A673 (cell line): ENCODE measurements around the gene EPB41L4B.

Source experiments
- EZH2 ChIP-seq: fragments of 200-600 bp; sonication (generic); IDR thresholded peaks from 2 replicates; pipeline ENCODE4 v1.6.1; 2017; ENCODE audit warnings: borderline replicate concordance, low read depth, mild to moderate bottlenecking, mixed read lengths, antibody characterized with exemption, low read length; ENCODE audit not compliant: poor library complexity, severe bottlenecking
- TF ChIP-seq, protein P1 (sequence below): fragments of 300-800, 200-600 bp; sonication (generic); conservative IDR thresholded peaks from 2 replicates; pipeline ENCODE4 v1.5.1; 2017; ENCODE audit warnings: low read depth, mild to moderate bottlenecking, antibody characterized with exemption, low read length, moderate library complexity, mixed read lengths

DNA sequence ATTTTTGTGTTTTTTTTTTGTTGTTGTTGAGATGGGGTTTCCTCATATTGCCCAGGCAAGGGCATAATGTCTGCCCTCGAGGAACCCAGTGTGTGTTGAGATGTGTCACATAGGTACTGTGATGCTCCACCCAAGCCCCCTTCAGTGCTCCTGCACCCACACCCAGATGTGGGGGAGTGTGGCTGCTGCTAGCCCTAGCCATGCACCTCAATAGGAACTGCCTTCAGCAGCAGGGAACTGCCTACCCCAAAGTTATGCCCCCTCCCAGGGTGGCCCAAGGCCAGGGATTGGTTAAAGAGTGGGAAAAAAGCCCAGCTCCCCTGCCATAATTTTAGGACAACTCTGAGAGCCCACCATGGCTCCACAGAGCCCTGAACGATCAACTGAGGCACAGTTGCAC, 33.3 kb upstream of the EPB41L4B start:
- TF ChIP-seq, protein P1, sequence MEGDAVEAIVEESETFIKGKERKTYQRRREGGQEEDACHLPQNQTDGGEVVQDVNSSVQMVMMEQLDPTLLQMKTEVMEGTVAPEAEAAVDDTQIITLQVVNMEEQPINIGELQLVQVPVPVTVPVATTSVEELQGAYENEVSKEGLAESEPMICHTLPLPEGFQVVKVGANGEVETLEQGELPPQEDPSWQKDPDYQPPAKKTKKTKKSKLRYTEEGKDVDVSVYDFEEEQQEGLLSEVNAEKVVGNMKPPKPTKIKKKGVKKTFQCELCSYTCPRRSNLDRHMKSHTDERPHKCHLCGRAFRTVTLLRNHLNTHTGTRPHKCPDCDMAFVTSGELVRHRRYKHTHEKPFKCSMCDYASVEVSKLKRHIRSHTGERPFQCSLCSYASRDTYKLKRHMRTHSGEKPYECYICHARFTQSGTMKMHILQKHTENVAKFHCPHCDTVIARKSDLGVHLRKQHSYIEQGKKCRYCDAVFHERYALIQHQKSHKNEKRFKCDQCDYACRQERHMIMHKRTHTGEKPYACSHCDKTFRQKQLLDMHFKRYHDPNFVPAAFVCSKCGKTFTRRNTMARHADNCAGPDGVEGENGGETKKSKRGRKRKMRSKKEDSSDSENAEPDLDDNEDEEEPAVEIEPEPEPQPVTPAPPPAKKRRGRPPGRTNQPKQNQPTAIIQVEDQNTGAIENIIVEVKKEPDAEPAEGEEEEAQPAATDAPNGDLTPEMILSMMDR = no peak
- TF ChIP-seq EZH2 = no peak
